K562 (cell line): ENCODE measurements around the gene PIAS3. TPM values are rescaled to one million over a fixed set of nuclear protein-coding genes. Genes with fewer than 3 reads are reported as not detected.

Experiments
- FOXJ3 ChIP-seq: sonication (generic); formaldehyde crosslinking; IDR thresholded peaks from 2 replicates; pipeline ENCODE4 v1.4.0; 2020; ENCODE audit warnings: mild to moderate bottlenecking, missing genetic modification reagents
- NKRF ChIP-seq: fragments of 450-650 bp; IDR thresholded peaks from 2 replicates; pipeline ENCODE4 v1.6.1; 2016; ENCODE audit warnings: borderline replicate concordance
- ZNF140 ChIP-seq: fragments of 250-450 bp; sonication (Bioruptor Pico); IDR thresholded peaks from 2 replicates; pipeline ENCODE4 v1.8.0; 2021; ENCODE audit warnings: moderate library complexity, mild to moderate bottlenecking, inconsistent platforms
- ZNF174 ChIP-seq: fragments of 250-450 bp; sonication (Bioruptor Pico); IDR thresholded peaks from 2 replicates; pipeline ENCODE4 v1.4.0; 2020; ENCODE audit warnings: mild to moderate bottlenecking
- ZNF586 ChIP-seq: fragments of 450-650 bp; formaldehyde crosslinking; conservative IDR thresholded peaks from 2 replicates; pipeline ENCODE4 v1.4.0; 2020; ENCODE audit warnings: mild to moderate bottlenecking, moderate library complexity
- polyA plus RNA-seq, 8 experiments: library from polyadenylated mRNA; depleted of rRNA in 4 of 8; stranded (reverse) in 5 of 8; unstranded in 3 of 8; fragments of >200 nt; fragmentation: Nextera tagmentation in 2 of 8; fragmentation: Illumina TruSeq in 1 of 8; extraction: Ambion mirVana in 2 of 8; extraction: Trizol in 1 of 8; gene quantifications; 2 replicates each; pipeline versions ENCODE4 v1.2.1 to v1.2.3, GENCODE V29; 2011 to 2014; ENCODE audit warnings: inconsistent platforms in 1 of 8, missing spikeins in 1 of 8
- total RNA-seq, 7 experiments: library from RNA; depleted of rRNA in 6 of 7; stranded (reverse); fragments of >200 nt in 6 of 7; fragmentation: Illumina TruSeq in 2 of 7; extraction: Trizol in 2 of 7; gene quantifications; 2 replicates each; pipeline versions ENCODE4 v1.2.1 to v1.2.3, GENCODE V29; 2011 to 2021; ENCODE audit warnings: low replicate concordance in 1 of 7
- TF ChIP-seq, protein P1 (sequence below): sonication (generic); formaldehyde crosslinking; IDR thresholded peaks from 2 replicates; pipeline ENCODE4 v1.8.1; 2023; ENCODE audit warnings: missing genetic modification reagents, mild to moderate bottlenecking, borderline replicate concordance
- TF ChIP-seq, protein P2 (sequence below), 2 experiments: fragments of 450-650 bp; formaldehyde crosslinking in 1 of 2; IDR thresholded peaks; 2 replicates each; pipeline versions ENCODE4 v1.4.0 to v1.6.1; 2014 to 2020; ENCODE audit warnings: mild to moderate bottlenecking in 2 of 2, borderline replicate concordance in 1 of 2, low read depth in 1 of 2

The PIAS3 gene
- total and polyA plus RNA-seq, 9 of the 15 experiments (the other 6 are each of a cell fraction or from before 2014, with no cell fraction given): 1.1 to 25.6 (median 7.9) TPM

- TF ChIP-seq, protein P1, sequence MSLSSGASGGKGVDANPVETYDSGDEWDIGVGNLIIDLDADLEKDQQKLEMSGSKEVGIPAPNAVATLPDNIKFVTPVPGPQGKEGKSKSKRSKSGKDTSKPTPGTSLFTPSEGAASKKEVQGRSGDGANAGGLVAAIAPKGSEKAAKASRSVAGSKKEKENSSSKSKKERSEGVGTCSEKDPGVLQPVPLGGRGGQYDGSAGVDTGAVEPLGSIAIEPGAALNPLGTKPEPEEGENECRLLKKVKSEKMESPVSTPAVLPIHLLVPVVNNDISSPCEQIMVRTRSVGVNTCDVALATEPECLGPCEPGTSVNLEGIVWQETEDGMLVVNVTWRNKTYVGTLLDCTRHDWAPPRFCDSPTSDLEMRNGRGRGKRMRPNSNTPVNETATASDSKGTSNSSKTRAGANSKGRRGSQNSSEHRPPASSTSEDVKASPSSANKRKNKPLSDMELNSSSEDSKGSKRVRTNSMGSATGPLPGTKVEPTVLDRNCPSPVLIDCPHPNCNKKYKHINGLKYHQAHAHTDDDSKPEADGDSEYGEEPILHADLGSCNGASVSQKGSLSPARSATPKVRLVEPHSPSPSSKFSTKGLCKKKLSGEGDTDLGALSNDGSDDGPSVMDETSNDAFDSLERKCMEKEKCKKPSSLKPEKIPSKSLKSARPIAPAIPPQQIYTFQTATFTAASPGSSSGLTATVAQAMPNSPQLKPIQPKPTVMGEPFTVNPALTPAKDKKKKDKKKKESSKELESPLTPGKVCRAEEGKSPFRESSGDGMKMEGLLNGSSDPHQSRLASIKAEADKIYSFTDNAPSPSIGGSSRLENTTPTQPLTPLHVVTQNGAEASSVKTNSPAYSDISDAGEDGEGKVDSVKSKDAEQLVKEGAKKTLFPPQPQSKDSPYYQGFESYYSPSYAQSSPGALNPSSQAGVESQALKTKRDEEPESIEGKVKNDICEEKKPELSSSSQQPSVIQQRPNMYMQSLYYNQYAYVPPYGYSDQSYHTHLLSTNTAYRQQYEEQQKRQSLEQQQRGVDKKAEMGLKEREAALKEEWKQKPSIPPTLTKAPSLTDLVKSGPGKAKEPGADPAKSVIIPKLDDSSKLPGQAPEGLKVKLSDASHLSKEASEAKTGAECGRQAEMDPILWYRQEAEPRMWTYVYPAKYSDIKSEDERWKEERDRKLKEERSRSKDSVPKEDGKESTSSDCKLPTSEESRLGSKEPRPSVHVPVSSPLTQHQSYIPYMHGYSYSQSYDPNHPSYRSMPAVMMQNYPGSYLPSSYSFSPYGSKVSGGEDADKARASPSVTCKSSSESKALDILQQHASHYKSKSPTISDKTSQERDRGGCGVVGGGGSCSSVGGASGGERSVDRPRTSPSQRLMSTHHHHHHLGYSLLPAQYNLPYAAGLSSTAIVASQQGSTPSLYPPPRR: no peak
- no peak for TF ChIP-seq ZNF174
- no peak for TF ChIP-seq NKRF
- TF ChIP-seq, protein P2, sequence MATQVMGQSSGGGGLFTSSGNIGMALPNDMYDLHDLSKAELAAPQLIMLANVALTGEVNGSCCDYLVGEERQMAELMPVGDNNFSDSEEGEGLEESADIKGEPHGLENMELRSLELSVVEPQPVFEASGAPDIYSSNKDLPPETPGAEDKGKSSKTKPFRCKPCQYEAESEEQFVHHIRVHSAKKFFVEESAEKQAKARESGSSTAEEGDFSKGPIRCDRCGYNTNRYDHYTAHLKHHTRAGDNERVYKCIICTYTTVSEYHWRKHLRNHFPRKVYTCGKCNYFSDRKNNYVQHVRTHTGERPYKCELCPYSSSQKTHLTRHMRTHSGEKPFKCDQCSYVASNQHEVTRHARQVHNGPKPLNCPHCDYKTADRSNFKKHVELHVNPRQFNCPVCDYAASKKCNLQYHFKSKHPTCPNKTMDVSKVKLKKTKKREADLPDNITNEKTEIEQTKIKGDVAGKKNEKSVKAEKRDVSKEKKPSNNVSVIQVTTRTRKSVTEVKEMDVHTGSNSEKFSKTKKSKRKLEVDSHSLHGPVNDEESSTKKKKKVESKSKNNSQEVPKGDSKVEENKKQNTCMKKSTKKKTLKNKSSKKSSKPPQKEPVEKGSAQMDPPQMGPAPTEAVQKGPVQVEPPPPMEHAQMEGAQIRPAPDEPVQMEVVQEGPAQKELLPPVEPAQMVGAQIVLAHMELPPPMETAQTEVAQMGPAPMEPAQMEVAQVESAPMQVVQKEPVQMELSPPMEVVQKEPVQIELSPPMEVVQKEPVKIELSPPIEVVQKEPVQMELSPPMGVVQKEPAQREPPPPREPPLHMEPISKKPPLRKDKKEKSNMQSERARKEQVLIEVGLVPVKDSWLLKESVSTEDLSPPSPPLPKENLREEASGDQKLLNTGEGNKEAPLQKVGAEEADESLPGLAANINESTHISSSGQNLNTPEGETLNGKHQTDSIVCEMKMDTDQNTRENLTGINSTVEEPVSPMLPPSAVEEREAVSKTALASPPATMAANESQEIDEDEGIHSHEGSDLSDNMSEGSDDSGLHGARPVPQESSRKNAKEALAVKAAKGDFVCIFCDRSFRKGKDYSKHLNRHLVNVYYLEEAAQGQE (IDR thresholded peaks at IDR 0.05; ENCODE audit: borderline replicate concordance): 0 out of 2 replicates have a peak, but pooled peaks have one; percentile 13
- TF ChIP-seq, protein P2 (CRISPR knock-in tag; IDR thresholded peaks at IDR 0.05; ENCODE audit: low read depth): 0 out of 2 replicates have a peak, but pooled peaks have one; percentile 16
- TF ChIP-seq ZNF140 (CRISPR knock-in tag): no peak
- no peak for TF ChIP-seq ZNF586 (CRISPR knock-in tag)
- no peak for TF ChIP-seq FOXJ3 (CRISPR knock-in tag)
Measured at GRCh38 chr1:145859491-145860023, 676 bp upstream of the PIAS3 start (continued).
